HG02678 (cell line): Measurements from ENCODE around the gene EIF1AD.

Experiments used
- ATAC-seq: cut with Tn5 transposase; IDR thresholded peaks from one replicate; pipeline ENCODE4 v1.9.1; 2021; ENCODE audit warnings: mild to moderate bottlenecking, moderate library complexity; ENCODE audit not compliant: unreplicated experiment

EIF1AD gene

DNA sequence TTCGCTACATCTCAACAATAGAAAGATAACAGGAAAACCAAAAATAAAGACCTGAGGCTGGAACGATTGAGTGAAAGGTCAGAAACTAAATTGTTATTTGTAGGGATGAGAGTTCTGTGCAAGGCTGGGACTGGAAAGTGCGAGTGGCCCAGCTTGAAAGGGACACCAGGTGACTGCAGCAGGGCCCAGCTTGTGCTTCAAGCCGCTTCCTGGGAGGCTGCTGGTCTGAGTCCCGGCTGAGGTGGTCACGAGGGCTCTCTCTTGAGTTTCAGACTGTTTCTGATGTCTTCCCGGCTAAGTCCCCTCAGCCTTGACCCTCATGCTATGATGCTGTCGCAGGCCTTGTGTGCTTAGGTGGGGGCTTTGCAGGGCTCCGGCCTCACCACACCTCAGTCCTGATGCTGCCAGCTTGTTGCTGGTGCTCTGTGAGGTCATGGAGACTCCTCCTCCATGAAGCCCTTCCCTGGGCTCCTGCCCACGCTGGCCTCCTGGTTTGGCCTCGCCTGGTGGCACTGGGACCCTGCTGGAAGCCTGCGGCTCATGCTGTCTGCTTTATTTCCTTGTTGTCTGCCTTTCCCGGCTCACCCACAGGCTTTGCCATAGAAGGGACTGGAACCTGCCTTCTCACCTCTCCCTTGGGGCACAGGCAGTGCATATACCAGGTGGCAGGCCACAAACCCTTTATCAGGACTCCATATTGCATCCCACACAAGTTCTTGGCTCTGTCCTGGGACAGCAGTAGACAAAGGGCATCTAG lies 4.4 kb upstream of the EIF1AD start:
- no peak for ATAC-seq

DNA sequence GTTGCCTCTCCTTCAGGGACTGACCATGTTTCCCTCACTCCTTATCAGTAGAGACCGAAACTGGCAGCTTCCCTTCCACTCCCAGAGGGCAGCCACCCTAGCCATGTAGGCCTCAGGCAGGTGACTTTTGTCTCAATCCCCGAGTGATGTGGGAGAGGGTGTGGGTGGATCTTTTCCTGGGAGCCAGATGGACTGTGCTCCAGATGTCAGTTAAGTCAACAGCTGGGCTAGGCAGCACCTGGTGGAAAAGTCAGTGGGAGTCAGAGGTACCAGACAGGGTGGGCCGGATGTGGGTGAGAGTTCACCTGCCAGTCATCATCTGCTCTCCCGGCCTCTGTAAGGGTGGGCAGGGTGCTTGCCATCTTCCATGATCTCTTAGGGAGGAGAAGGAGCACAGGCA lies 2.2 kb upstream of the EIF1AD start:
- ATAC-seq, result no peak

DNA sequence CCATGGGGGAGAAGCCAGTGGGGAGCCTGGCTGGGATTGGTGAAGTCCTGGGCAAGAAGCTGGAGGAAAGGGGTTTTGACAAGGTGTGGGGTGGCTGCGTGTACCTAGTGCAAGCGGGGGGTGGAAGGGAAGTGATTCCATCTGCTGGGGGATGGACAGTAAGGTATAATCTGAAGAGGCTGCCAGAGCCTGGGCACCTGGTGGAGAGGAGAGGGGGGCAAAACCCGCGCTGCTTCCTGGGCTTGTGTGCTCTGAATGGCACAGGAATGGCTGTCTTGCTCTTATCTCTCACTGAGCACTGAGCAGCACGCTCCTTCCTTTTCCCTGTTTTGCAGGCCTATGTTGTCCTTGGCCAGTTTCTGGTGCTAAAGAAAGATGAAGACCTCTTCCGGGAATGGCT lies 1.3 kb upstream of the EIF1AD start:
- no peak for ATAC-seq

DNA sequence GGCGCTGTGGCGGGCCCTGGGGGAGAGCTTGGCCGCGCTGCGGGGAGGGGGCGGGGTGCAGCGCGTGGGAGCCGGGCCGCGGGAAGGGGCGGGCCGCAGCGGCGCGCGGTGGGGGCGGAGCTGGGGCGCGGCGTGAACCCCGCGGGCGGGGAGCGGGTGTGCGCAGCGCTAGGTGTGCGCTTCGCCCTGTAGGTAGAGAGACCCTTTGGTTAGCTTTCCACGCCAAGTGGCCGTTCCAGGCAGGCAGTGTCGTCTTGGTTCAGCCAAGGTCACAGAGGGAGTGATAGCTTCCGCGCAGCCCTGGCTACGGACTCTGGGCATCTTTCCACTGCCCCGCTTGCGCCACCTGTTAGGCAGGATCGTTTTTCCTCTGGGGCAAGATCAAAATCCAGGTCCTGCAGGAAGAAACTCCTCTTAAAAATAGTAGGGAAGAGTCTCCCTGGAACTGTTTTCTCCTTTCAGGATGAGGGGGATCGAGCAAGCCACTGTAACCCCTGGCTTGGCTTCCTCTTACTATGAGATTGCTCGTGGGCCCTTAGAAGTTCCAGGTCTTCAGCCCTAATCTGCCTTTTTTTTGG lies 780 bp upstream of the EIF1AD start:
- peak; percentile 62 for ATAC-seq

DNA sequence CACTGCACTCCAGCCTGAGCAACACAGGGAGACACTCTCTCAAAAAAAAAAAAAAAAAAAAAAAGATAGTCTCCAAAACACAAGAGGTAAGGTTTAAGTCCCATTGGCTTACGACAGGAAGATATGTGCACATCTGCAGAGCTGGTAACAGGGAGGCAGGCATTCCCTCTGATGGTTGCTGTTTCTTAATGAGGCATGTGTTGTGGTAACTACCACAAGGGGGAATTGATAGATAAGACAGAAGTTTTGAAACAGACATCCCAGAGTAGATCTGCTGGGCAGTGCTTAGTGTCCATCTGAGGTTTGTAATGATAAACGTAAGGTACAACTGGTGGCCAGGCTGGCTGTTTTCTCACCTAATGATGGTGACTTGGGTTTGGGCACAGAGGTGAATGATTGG lies 4.7 kb downstream of the EIF1AD start:
- no peak for ATAC-seq

DNA sequence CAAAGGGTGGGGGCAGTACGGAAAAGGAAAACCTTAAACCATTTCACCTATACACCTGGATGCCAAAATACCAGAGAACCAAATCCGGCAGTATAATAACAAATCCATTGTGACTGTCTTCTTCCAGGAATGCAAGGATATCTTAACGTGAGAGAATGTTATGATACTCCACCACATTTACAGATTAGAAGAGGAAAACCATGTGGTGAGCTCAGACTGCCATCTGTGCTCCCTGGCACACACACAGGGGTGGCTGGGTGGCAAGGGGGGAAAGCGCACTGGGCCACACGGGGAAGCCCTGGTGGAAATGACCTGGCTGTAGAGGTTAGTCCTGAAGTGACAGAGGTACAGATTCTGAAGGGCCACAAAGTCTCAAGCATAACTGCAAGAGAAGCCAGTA lies 9.9 kb downstream of the EIF1AD start:
- no peak for ATAC-seq

DNA sequence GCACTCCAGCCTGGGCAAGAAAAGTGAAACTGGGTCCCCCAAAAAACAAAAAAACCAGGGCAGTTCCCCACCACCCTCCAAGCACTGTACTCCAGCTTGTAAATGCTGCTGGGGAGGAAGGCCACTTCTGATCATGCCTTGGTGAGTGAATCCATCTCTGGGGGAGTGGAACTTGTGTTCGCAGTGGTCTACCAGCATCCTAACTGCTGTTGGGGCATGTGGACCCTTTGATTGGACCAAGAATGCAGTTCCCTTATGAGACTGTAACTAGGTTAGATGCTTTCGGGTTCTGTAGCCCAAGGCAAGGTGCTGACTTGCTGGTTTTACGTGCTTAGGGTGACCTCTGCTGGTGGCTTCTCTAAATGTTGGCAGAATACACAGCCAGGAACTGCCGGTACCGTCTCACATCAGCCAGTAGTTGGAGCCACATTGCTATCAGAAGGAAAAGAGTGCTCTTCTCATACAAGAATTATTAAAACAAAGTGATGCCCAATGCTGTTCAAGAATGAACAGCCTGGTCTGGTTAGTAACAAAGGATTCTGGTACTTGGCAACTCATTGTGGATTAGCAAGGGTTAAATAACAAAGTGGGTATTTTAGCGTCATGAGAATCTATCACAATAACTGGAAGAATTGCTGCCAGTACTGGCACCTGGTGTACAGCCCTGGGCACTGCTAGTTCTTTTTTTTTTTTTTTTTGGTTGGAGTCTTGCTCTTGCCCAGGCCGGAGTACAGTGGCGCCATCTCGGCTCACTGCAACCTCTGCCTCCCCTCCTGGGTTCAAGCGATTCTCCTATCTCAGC lies 13.0 kb downstream of the EIF1AD start:
- peak; percentile 96 for ATAC-seq

DNA sequence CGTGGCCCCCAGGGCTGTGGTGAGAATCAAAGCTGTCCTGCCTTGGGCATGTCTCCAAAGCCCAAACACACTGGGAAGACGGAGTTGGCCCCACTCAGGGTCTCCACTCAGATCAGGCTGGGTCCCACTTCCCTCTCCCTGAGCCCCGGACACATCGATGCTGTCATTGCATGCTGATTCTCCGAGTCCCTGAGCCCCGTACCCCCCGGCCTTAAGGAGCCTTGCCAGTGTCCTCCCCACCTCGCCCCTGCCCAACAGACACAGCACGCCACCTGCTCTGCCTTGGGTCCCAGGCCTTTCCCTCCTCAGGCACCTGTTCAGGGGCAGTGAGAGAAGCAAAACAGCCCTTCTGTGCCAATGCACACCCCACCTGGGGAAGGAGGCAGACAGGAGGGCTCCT lies 14.6 kb downstream of the EIF1AD start:
- no peak for ATAC-seq

DNA sequence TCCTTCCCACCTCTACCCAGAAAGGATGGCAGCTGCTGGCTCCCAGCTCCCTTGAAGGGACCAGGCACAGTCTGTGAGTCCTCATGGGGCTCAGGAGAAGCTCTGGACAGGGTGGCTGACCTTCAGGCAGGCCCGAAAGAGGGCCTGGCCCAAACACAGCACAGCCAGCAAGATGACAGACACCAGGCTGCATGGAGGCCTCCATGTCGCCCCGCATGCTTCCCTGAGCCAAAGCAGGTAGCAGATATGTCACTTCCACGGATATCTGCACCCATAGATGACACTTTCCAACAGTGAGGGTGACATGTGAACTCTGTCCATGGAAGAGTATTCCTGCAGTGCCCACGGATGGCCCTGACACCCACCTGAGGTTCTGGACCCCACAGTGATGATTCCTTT lies 18.4 kb downstream of the EIF1AD start:
- ATAC-seq, result no peak

DNA sequence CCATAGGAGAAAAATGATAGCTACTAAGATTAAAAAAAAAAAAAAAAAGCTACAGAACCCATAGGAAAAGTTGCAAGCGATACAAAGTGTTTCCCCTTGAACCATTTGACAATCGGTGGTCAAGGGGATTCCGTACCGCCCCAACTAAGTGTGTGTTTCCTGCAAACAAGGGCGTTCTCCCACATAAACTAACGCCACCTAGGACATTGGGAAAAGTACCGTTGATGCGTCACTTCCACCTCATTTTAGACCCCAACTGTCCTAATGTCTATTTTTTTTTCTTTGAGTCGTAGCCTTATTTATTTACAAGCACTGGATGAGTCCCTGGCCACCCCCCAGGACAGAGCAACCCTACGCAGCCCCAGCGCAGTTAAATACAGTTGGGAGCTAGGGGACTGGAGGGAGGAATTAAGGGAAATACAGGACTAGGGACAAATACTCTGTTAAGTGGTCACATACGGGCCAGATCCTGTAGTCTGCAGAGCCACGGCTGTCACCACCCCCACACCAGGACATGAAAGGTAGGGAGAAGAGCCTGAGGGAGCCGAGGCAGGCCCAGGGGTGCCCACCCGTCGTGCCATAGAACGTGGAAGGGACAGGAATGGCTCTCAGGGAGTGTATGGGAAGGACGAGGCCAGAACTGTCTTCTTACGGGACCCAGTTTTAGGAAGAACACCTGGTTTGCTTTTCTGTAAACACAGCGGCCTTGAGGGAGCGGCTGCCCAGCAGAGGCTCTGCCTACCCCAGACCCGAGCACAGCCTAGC lies 19.0 kb downstream of the EIF1AD start:
- ATAC-seq, result no peak

DNA sequence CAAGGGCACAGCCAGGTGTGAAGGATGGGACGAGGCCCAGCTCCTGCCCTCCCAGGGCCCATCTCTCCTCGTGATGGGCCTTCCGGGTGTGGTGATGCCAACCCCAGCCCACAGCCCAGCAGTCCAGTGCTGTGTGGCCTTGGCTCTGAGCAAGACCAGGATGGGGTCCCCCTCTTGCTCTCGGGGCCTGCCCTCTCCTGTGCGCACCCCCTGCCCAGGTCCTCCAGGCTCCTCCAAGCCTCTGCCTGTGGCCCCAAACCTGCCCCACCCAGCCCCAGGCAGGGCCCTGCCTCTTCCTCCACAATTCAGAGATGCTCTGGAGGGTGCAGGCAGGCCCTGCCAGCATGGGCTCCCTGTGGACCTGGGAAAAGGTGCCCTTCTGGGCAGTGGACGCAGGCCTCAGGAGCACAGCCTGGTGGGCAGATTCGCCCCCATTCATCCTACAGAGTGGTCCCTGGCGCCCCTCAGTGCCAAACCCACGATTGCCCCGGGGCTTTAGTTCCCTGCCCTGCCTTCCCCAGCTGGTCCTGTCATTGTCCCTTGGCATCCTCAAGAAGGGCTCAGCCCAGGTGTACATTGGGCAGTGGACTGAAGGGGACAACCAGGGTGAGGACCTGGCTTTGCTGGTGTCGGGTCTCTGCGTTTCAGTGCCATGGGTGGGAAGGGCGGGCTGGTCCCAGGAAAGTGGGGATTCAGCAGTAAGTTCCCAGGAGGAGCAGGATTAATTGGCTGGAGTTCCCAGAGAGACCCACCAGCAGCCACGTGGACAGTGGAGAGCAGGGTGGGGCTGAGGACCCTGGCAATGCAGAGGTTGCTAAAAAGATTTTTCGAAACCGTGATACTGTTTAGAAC lies 19.8 kb downstream of the EIF1AD start:
- ATAC-seq, result no peak

DNA sequence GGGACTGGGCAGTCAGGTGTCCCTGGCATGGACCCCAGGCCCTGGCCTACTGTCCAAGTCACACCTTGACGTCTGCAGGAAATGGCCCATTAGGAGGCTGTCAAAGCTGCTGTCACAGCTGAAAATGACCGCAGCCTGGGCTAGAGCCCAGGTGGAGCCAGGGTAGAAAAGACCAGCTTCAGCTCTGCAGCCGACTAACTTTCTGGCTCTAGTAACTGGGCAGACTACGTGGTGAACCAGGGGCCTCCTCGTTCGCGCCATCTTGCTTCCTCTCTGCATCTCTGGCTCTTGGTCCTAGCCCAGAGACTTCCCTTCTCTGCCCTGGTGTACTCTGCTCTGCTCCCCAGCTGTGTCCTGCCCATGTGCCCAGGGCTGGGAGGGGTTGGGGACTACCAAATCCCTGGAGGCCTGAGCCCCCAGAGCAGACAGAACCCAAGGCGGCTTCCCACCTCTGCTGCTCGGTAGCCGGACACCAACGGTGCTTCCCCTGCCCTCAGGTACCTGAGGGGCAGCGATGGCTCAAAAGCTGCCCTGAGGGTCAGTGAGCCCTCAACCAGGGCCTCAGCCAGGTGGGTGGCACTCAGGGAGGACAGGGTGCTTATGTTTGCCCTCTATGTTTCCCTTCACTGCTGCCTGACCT lies 20.7 kb downstream of the EIF1AD start:
- ATAC-seq, result no peak

DNA sequence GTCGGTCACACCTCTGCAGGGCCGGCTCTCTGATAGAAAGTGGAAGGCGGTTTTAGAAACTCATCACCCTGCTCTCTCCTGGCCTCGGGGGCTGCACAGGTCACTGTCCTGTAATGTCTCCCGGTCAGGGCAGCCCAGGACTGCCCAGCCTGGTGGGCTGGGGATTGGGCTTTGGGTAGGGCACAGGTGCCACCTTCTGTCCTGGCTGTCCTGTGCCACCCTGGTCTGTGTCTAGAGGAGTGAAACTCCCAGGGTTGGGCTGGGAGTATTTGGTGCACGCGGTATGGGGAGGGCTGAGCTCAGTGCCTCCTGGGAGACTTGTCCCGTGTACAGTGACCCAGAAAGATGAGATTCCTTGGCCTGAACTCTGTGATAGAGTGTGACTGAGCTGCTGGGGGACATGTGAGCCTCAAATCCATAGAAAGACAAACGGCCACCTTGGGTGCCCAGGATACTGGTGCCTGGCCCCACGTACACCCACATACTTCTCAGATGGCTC lies 22.6 kb downstream of the EIF1AD start:
- no peak for ATAC-seq

DNA sequence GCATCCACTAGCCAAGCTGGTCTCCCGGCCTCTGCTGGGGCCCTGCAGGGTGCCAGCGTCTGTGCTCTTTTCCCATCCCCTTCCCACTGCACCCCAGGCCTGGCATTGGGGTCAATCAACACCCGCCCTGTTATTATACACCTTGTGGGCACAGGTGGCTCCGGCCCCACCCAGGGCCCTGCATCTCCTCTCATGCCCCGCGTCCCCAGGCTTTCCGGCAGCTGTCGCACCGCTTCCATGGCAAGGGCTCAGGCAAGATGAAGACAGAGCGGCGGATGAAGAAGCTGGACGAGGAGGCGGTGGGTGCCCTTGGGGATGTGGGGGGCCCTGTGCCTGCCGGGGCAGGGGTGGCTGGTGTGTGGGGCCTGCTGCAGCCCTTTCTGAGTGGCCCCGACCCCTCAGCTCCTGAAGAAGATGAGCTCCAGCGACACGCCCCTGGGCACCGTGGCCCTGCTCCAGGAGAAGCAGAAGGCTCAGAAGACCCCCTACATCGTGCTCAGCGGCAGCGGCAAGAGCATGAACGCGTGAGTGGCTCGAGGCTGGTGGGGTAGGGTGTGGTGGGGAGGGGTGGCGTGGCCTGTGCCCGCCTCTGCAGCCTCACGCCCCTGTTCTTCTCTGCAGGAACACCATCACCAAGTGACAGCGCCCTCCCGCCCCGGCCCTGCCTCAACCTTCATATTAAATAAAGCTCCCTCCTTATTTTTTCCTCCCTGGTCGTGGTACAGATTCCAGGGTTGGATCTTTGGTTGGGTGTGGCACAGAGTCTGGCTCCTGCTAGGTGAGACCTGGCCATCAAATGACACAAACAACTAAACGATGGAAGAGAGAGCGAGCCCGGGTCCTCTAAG lies 23.3 kb downstream of the EIF1AD start:
- no peak for ATAC-seq

DNA sequence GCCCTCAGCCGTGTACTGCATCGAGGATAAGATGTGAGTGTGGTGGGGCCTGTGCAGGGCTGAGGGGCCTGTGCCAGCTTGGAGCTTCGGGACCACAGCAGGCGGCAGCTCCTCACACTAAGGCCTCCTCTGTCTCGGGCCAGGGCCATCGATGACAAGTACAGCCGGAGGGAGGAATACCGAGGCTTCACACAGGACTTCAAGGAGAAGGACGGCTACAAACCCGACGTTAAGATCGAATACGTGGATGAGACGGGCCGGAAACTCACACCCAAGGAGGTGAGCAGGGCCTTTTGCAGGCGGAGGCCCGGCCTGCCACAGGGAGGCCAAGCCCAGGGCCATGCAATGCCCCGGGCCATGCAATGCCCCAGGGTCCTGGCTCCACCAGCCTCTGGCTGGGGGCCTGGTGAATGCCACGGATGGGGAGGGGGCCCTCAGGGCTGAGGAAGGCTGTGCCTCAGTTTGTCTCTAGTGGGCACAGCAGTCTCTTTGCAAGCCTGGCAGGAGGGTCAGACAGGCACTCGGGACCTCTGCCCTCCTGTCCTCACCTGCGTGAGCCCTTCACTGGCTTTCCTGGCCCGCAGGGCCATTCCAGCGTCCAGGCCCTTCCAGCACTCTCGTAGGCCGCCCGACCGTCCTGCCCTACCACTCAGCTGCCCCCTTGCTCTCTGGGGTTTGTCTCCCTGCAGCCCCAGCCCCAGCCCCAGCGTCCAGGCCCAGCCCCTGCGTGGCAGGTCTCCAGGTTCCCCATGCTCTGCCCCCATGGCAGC lies 24.2 kb downstream of the EIF1AD start:
- no peak for ATAC-seq

DNA sequence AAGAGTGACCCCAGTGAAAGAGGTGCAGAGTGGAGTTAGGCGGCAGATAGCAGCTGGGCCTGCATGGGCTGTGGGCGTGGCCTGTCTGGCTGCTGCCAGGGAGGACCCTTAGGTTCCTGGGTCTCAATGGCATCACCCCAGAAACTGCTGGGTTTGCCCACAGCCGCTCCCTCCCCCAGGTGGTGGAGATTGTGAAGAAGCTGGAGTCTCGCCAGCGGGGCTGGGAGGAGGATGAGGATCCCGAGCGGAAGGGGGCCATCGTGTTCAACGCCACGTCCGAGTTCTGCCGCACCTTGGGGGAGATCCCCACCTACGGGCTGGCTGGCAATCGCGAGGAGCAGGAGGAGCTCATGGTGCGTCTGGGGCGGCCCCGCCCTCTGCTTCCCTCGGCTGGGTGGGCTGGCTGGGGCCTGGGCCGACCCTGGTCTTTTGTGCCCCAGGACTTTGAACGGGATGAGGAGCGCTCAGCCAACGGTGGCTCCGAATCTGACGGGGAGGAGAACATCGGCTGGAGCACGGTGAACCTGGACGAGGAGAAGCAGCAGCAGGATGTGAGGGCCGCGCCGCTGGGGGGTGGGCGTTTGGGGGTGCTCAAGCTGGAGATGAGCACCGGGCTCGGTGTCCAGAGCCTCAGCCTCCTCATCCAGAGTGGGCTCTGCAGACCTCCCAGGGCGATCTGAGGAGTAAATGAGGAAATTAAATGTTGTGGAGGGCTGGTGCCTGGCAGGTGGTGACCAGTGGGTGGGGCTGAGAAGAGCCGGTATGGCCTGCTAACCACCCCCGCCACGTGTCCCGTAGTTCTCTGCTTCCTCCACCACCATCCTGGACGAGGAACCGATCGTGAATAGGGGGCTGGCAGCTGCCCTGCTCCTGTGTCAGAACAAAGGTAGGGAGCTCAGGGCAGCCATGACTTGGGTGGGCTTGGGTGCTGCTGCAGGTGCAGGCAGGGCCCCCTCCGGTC lies 25.5 kb downstream of the EIF1AD start:
- ATAC-seq, result no peak

DNA sequence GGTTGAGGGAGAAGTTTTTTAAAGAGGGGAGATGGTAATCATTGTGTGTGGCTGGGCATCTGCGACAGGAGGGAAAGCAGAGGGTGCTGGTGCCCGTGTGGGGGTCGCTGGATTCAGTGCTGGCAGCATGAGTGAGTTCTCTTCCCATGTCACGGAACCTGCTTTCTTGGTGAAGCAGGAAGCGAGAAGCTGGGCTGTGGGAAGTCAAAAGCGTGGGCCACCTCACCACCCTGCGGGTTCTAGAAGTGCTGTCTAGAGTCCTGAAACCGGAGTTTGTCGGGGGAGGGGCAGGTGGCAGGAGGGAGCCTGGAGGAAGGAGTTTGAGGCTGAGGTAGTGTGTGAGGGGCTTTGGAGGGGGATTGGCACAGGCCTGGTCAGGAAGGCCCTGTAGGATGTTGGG lies 26.2 kb downstream of the EIF1AD start:
- ATAC-seq, result no peak
